ENCODE results near the gene MYH1. TPM values are rescaled to one million over a fixed set of nuclear protein-coding genes. Genes with fewer than 3 reads are reported as not detected.
A peak's percentile ranks its signal among the peaks of the same experiment; 100 is the strongest.

Gene MYH1
- total and polyA plus RNA-seq, 2 of the 13 experiments (the other 11 are each of a cell fraction or from before 2014, with no cell fraction given) = 0.01 TPM; not detected in 1

DNA sequence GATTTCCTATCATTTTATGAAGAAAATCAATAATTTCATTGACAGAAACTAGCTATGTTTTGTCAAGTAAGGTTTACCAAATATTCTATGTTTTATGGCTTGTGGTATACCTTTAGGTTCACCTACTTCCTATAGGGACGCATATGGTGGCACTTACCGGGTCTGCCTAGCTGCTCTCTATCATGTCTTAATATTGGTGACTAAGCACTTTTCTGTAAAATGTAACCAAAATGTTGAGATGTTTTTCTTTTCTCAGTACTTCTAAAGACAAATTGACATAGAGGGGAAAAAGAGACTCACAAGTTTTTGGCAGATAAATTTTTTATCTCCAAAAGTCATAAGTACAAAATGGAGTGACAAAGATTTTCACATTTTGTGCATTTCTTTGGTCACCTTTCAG lies 26.3 kb downstream of the MYH1 start (continued):
- TF ChIP-seq ZNF784 (CRISPR knock-in tag; IDR thresholded peaks at IDR 0.05; ENCODE audit: borderline replicate concordance) = no peak

- FAIRE-seq (no peak), DNase-seq (ENCODE audit: low spot score) (no peak), ATAC-seq (no peak)
- Histone ChIP-seq H3K27me3 (ENCODE audit: control insufficient read depth in 1 of 2, insufficient read depth in 2 of 2, low read length in 2 of 2) (no peaks in the 10 kb centered on the region), H3K4me2 (ENCODE audit: low read depth, low read length) (no peak overlapping the region), H4K20me1 (ENCODE audit: insufficient read depth, low read length) (no peaks in the 10 kb centered on the region), H2AFZ (ENCODE audit: low read length) (no peak overlapping the region), H3K27ac (ENCODE audit: extremely low read length, insufficient read depth, low read length) (no peak overlapping the region), H3K4me1 (ENCODE audit: insufficient read depth, low read length) (no peaks in the 10 kb centered on the region), H3K36me3 (replicated peaks in 1 of 2; ENCODE audit: control insufficient read depth in 1 of 2, insufficient read depth in 2 of 2, low read length in 2 of 2) (no peaks in the 10 kb centered on the region), H3K9ac (ENCODE audit: insufficient read depth, low read depth, low read length) (no peak overlapping the region), H3K9me3 (ENCODE audit: low read length) (peaks cover 33% of the 10 kb centered on the region), H3K4me3 (replicated peaks in 1 of 3; ENCODE audit: insufficient read depth in 1 of 3, low read depth in 2 of 3, low read length in 3 of 3) (no peak overlapping the region), H3K79me2 (ENCODE audit: insufficient read depth, low read length) (no peaks in the 10 kb centered on the region)
- WGBS (ENCODE audit: low lambda C conversion rate) = 0% methylated on average over 1 of the region's 1 CpG
- TF ChIP-seq SOX5 (CRISPR knock-in tag; IDR thresholded peaks at IDR 0.05; ENCODE audit: borderline replicate concordance) = no peak
- TF ChIP-seq ATF7 (IDR thresholded peaks at IDR 0.05) = peak; percentile 66
- TF ChIP-seq ATF7 (CRISPR knock-in tag; IDR thresholded peaks at IDR 0.05) = no peak
- TF ChIP-seq CEBPB (IDR thresholded peaks at IDR 0.05; ENCODE audit: borderline replicate concordance, low read depth, low read length) = peak; percentile 27; the same call in 1 of the 2 replicates
- ChIA-PET CTCF (ENCODE audit: low intra/inter-chr PET ratio, low total read pairs) (no interaction called here), POLR2A (no interaction called here)
- BruUV-seq (replicated peaks) = no TSS peak
- in situ Hi-C loops (cut with HindIII; ENCODE audit: extremely low pct_ligation_motif_present, low pct_unique_long_range_greater_than_20kb) (no loop called here), intact Hi-C loops (cut with micrococcal nuclease; ENCODE audit: unreplicated experiment) (no loop called here)
Measured at GRCh38 chr17:10482252-10482651, 36.1 kb downstream of the MYH1 start.

GRCh38 chr17:10477701-10478100 lies 40.6 kb downstream of the MYH1 start:
- in situ Hi-C loops (cut with HindIII; ENCODE audit: extremely low pct_ligation_motif_present, low pct_unique_long_range_greater_than_20kb) = no loop called here
- H4K20me1 ChIP-seq (ENCODE audit: insufficient read depth, low read length) = no peaks in the 10 kb centered on the region
- POLR2A ChIA-PET = no interaction called here

More at GRCh38 chr17:10477701-10478100, 40.6 kb downstream of the MYH1 start:
- peaks cover 15% of the 10 kb centered on the region for H3K9me3 ChIP-seq (ENCODE audit: low read length)
- H3K4me1 ChIP-seq (ENCODE audit: insufficient read depth, low read length) = no peaks in the 10 kb centered on the region
- DNase-seq (ENCODE audit: low spot score) = no peak
- no peak for TF ChIP-seq ZNF776 (CRISPR knock-in tag; IDR thresholded peaks at IDR 0.05)
- TF ChIP-seq ZNF619 (CRISPR knock-in tag; IDR thresholded peaks at IDR 0.05) = no peak
- no peak for TF ChIP-seq SPEN (CRISPR knock-in tag; IDR thresholded peaks at IDR 0.05; ENCODE audit: low read depth)
- TF ChIP-seq ZNF10 (CRISPR knock-in tag; IDR thresholded peaks at IDR 0.05; ENCODE audit: borderline replicate concordance, low read depth) = no peak
- no peak for TF ChIP-seq ZKSCAN1 (IDR thresholded peaks at IDR 0.05; ENCODE audit: low read length)
- TF ChIP-seq, protein P1, sequence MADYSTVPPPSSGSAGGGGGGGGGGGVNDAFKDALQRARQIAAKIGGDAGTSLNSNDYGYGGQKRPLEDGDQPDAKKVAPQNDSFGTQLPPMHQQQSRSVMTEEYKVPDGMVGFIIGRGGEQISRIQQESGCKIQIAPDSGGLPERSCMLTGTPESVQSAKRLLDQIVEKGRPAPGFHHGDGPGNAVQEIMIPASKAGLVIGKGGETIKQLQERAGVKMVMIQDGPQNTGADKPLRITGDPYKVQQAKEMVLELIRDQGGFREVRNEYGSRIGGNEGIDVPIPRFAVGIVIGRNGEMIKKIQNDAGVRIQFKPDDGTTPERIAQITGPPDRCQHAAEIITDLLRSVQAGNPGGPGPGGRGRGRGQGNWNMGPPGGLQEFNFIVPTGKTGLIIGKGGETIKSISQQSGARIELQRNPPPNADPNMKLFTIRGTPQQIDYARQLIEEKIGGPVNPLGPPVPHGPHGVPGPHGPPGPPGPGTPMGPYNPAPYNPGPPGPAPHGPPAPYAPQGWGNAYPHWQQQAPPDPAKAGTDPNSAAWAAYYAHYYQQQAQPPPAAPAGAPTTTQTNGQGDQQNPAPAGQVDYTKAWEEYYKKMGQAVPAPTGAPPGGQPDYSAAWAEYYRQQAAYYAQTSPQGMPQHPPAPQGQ (CRISPR knock-in tag; IDR thresholded peaks at IDR 0.05; ENCODE audit: borderline replicate concordance) = no peak
- TF ChIP-seq ZNF275 (CRISPR knock-in tag; IDR thresholded peaks at IDR 0.05; ENCODE audit: borderline replicate concordance) = no peak
- no peak for TF ChIP-seq CBX2 (IDR thresholded peaks at IDR 0.05; ENCODE audit: low read depth, low read length)
- TF ChIP-seq CBX2 (CRISPR knock-in tag; IDR thresholded peaks at IDR 0.05; ENCODE audit: low read depth) = no peak
- CTCF ChIA-PET (ENCODE audit: low intra/inter-chr PET ratio, low total read pairs) = no interaction called here
- BruUV-seq (replicated peaks) = no TSS peak
- H3K4me2 ChIP-seq (ENCODE audit: low read depth, low read length) = no peak overlapping the region
- H3K79me2 ChIP-seq (ENCODE audit: insufficient read depth, low read length) = no peaks in the 10 kb centered on the region
- no peak for ATAC-seq
- FAIRE-seq = no peak
- no peak overlapping the region for H3K4me3 ChIP-seq (replicated peaks in 1 of 3; ENCODE audit: insufficient read depth in 1 of 3, low read depth in 2 of 3, low read length in 3 of 3)
- no peak overlapping the region for H3K9ac ChIP-seq (ENCODE audit: insufficient read depth, low read depth, low read length)
- no peak overlapping the region for H3K27ac ChIP-seq (ENCODE audit: extremely low read length, insufficient read depth, low read length)
- no peaks in the 10 kb centered on the region for H3K27me3 ChIP-seq (ENCODE audit: control insufficient read depth in 1 of 2, insufficient read depth in 2 of 2, low read length in 2 of 2)
- WGBS (ENCODE audit: low lambda C conversion rate) = 8% methylated on average over 1 of the region's 1 CpG
- no peaks in the 10 kb centered on the region for H3K36me3 ChIP-seq (replicated peaks in 1 of 2; ENCODE audit: control insufficient read depth in 1 of 2, insufficient read depth in 2 of 2, low read length in 2 of 2)
- H2AFZ ChIP-seq (ENCODE audit: low read length) = no peak overlapping the region
- intact Hi-C loops (cut with micrococcal nuclease; ENCODE audit: unreplicated experiment) = no loop called here
